Keratinocyte (primary cell): ENCODE measurements around the gene ZMYND8. TPM values are rescaled to one million over a fixed set of nuclear protein-coding genes. Genes with fewer than 3 reads are reported as not detected.

ENCODE experiments used
- DNase-seq: peaks from one replicate; pipeline ENCODE4 v3.0.0-alpha.2; 2011; ENCODE audit warnings: low read depth, missing footprints, low spot score
- FAIRE-seq: peaks from 2 replicates; lab custom pipeline; 2011; peaks lifted over from hg19 to GRCh38; lab: Jason Lieb, UNC
- H2AFZ ChIP-seq: 2 replicates; pipeline ENCODE4 v1.6.0; 2012; ENCODE audit warnings: low read length, control low read depth, inconsistent platforms; ENCODE audit not compliant: control insufficient read depth
- H3K27ac ChIP-seq: 2 replicates; pipeline ENCODE4 v1.5.1; 2011; ENCODE audit warnings: low read length; ENCODE audit not compliant: control insufficient read depth, insufficient read depth
- H3K27me3 ChIP-seq: 3 replicates; pipeline ENCODE4 v1.6.0; 2011; ENCODE audit warnings: low read length; ENCODE audit not compliant: control insufficient read depth, insufficient read depth; ENCODE audit errors: extremely low read depth
- H3K36me3 ChIP-seq, 2 experiments: 2 replicates in 1 of 2; 3 replicates in 1 of 2; pipeline ENCODE4 v1.5.1; 2011; ENCODE audit warnings: low read length in 2 of 2, mild to moderate bottlenecking in 1 of 2; ENCODE audit not compliant: control insufficient read depth in 2 of 2, insufficient read depth in 2 of 2; ENCODE audit errors: extremely low read depth in 1 of 2
- H3K4me1 ChIP-seq: 3 replicates; pipeline ENCODE4 v1.5.1; 2011; ENCODE audit warnings: low read length; ENCODE audit not compliant: control insufficient read depth, insufficient read depth; ENCODE audit errors: extremely low read depth
- H3K4me2 ChIP-seq: 3 replicates; pipeline ENCODE4 v1.6.0; 2011; ENCODE audit warnings: low read depth, low read length; ENCODE audit not compliant: control insufficient read depth, insufficient read depth; ENCODE audit errors: extremely low read depth
- H3K4me3 ChIP-seq, 3 experiments: fragments of 200-600 bp in 1 of 3; sonication (generic) in 1 of 3; 2 replicates in 2 of 3; 3 replicates in 1 of 3; pipeline ENCODE4 v1.5.1; 2011 to 2016; ENCODE audit warnings: low read length in 3 of 3, mild to moderate bottlenecking in 3 of 3, control low read depth in 2 of 3, inconsistent platforms in 1 of 3, low read depth in 1 of 3, mixed read lengths in 1 of 3, mixed run types in 1 of 3, moderate library complexity in 1 of 3; ENCODE audit not compliant: control insufficient read depth in 2 of 3, insufficient read depth in 2 of 3; ENCODE audit errors: extremely low read depth in 1 of 3
- H3K79me2 ChIP-seq: 2 replicates; pipeline ENCODE4 v1.6.0; 2012; ENCODE audit warnings: low read length; ENCODE audit not compliant: control insufficient read depth, insufficient read depth
- H3K9ac ChIP-seq: 3 replicates; pipeline ENCODE4 v1.6.0; 2011; ENCODE audit warnings: low read length; ENCODE audit not compliant: control insufficient read depth, insufficient read depth; ENCODE audit errors: extremely low read depth
- H3K9me1 ChIP-seq: 3 replicates; pipeline ENCODE4 v1.6.0; 2011; ENCODE audit warnings: low read length; ENCODE audit not compliant: control insufficient read depth, insufficient read depth; ENCODE audit errors: extremely low read depth
- H3K9me3 ChIP-seq: 2 replicates; pipeline ENCODE4 v1.5.1; 2012; ENCODE audit warnings: low read depth, low read length; ENCODE audit not compliant: control insufficient read depth
- H4K20me1 ChIP-seq: 3 replicates; pipeline ENCODE4 v1.6.0; 2011; ENCODE audit warnings: low read length; ENCODE audit not compliant: control insufficient read depth, insufficient read depth; ENCODE audit errors: extremely low read depth
- CTCF ChIP-seq, 3 experiments: IDR thresholded peaks in 1 of 3; conservative IDR thresholded peaks in 1 of 3; optimal IDR thresholded peaks in 1 of 3; 2 replicates in 2 of 3; 3 replicates in 1 of 3; pipeline versions ENCODE3 to v1.5.1; 2011; ENCODE audit warnings: low read length in 3 of 3, mild to moderate bottlenecking in 3 of 3, moderate library complexity in 2 of 3, control low read depth in 1 of 3, inconsistent platforms in 1 of 3; ENCODE audit not compliant: insufficient read depth in 2 of 3; ENCODE audit errors: extremely low read depth in 1 of 3
- EZH2 ChIP-seq: IDR thresholded peaks from one replicate; pipeline ENCODE4 v1.6.1; 2012; ENCODE audit warnings: inconsistent platforms, mild to moderate bottlenecking, low read length, moderate library complexity
- dilution Hi-C: fragments of 300-500 bp; cut with MboI; formaldehyde crosslinking; loops from one replicate; pipeline ENCODE4 v1.7.0; 2020; ENCODE audit warnings: low sequenced_read_pairs; ENCODE audit not compliant: extremely low pct_ligation_motif_present
- polyA plus RNA-seq, 5 experiments: library from polyadenylated mRNA; depleted of rRNA in 3 of 5; stranded (reverse) in 3 of 5; stranded (forward) in 1 of 5; unstranded in 1 of 5; fragments of >200 nt; gene quantifications; 1 replicate in 1 of 5; 2 replicates in 3 of 5; 3 replicates in 1 of 5; pipeline versions ENCODE4 v1.2.1 to v1.2.3, GENCODE V29; 2011 to 2012; ENCODE audit warnings: missing spikeins in 2 of 5, low read depth in 1 of 5, low replicate concordance in 1 of 5

Gene ZMYND8
- polyA plus RNA-seq, 1 donor (not counting 4 experiments of a cell fraction or from before 2014, with no cell fraction given), result 39.8 TPM

GRCh38 chr20:47316776-47317126, 39.7 kb downstream of the ZMYND8 start:
- Histone ChIP-seq H3K9me1 (no peaks in the 10 kb centered on the region), H2AFZ (no peak overlapping the region), H3K9ac (peak overlapping the region; percentile 59), H3K4me3 (peak overlapping the region in 1 of 3 experiments; percentile 0), H3K9me3 (no peaks in the 10 kb centered on the region), H3K36me3 (peaks cover 9 to 16% of the 10 kb centered on the region in 2 experiments), H4K20me1 (no peaks in the 10 kb centered on the region), H3K27ac (peak overlapping the region; percentile 91), H3K4me1 (peaks cover 69% of the 10 kb centered on the region), H3K27me3 (no peaks in the 10 kb centered on the region), H3K4me2 (peak overlapping the region; percentile 39), H3K79me2 (peaks cover 61% of the 10 kb centered on the region)
- FAIRE-seq (no peak), DNase-seq (no peak)
- TF ChIP-seq EZH2, result no peak
- no peak for TF ChIP-seq CTCF (optimal IDR thresholded peaks at IDR 0.05 in 1 of 3, IDR thresholded peaks at IDR 0.05 in 1 of 3, conservative IDR thresholded peaks at IDR 0.05 in 1 of 3; ENCODE audit: extremely low read depth in 1 of 3, insufficient read depth in 2 of 3, low read length in 3 of 3)
- dilution Hi-C loops, result no loop called here

- dilution Hi-C loops, result no loop called here
- Histone ChIP-seq H3K79me2 (peaks cover 62% of the 10 kb centered on the region), H2AFZ (no peak overlapping the region), H4K20me1 (no peaks in the 10 kb centered on the region), H3K36me3 (peaks cover 16 to 23% of the 10 kb centered on the region in 2 experiments), H3K9me1 (no peaks in the 10 kb centered on the region), H3K4me3 (peak overlapping the region in 1 of 3 experiments; percentile 27), H3K9ac (peak overlapping the region; percentile 65), H3K27me3 (no peaks in the 10 kb centered on the region), H3K4me1 (peaks cover 59% of the 10 kb centered on the region), H3K4me2 (peak overlapping the region; percentile 66), H3K9me3 (no peaks in the 10 kb centered on the region), H3K27ac (peak overlapping the region; percentile 91)
- peak; percentile 87 for DNase-seq
- no peak for TF ChIP-seq EZH2
- no peak for TF ChIP-seq CTCF (optimal IDR thresholded peaks at IDR 0.05 in 1 of 3, IDR thresholded peaks at IDR 0.05 in 1 of 3, conservative IDR thresholded peaks at IDR 0.05 in 1 of 3; ENCODE audit: extremely low read depth in 1 of 3, insufficient read depth in 2 of 3, low read length in 3 of 3)
- FAIRE-seq, result no peak
Measured at GRCh38 chr20:47315339-47316056, 41.0 kb downstream of the ZMYND8 start.
